HCT116 (cell line): ENCODE results near the gene NSUN2. TPM values are rescaled to one million over a fixed set of nuclear protein-coding genes. Genes with fewer than 3 reads are reported as not detected.

Source experiments
- ATAC-seq: fragments of 200-7000 bp; cut with Tn5 transposase; 2 replicates; pipeline ENCODE4 v1.9.1; 2020; ENCODE audit warnings: mild to moderate bottlenecking, moderate library complexity
- BruUV-seq: library from RNA; stranded (reverse); fragments of 400-500 nt; replicated peaks from 2 replicates; lab custom pipeline; 2021; lab: Mats Ljungman, UMichigan
- CTCF ChIA-PET: fragments of 300-600 bp; sonication (Branson Sonifier 250); formaldehyde crosslinking; loops from one replicate; lab custom pipeline; 2021; ENCODE audit warnings: antibody characterized with exemption; lab: Charles Lee
- POLR2A ChIA-PET: fragments of 300-600, 350-600 bp; sonication (Branson Sonifier 250); formaldehyde crosslinking; loops from one replicate; lab custom pipeline; 2021; ENCODE audit warnings: antibody characterized with exemption; lab: Charles Lee
- RAD21 ChIA-PET, 2 experiments: fragments of 300-600 bp; sonication (Branson Sonifier 250); formaldehyde crosslinking; loops; one replicate each; lab custom pipeline; 2023; ENCODE audit warnings: low total read pairs in 2 of 2; ENCODE audit not compliant: uncharacterized antibody in 2 of 2, unreplicated experiment in 2 of 2, low non-redundant PET in 1 of 2; lab: Charles Lee
- DNase-seq: peaks from one replicate; pipeline ENCODE4 v3.0.0-alpha.2; 2010; ENCODE audit warnings: low read depth, low spot score
- H2AFZ ChIP-seq: fragments of 200-600 bp; shearing (Covaris generic), sonication (generic); 2 replicates; pipeline ENCODE4 v1.6.1; 2017; ENCODE audit warnings: low read depth, mixed run types, mixed read lengths, antibody characterized with exemption, low read length; ENCODE audit not compliant: poor library complexity, severe bottlenecking
- H3K27ac ChIP-seq: 2 replicates; pipeline ENCODE4 v1.5.1; 2012; ENCODE audit warnings: low read depth, low read length
- H3K27me3 ChIP-seq: fragments of 200-600 bp; sonication (generic); 2 replicates; pipeline ENCODE4 v1.6.1; 2016; ENCODE audit warnings: mixed run types, low read length, mixed read lengths; ENCODE audit not compliant: insufficient read depth
- H3K36me3 ChIP-seq, 2 experiments: fragments of 200-500 bp in 1 of 2; fragments of 200-600 bp in 1 of 2; sonication (Bioruptor generic) in 1 of 2; sonication (generic) in 1 of 2; 2 replicates each; pipeline versions ENCODE4 v1.5.1 to v1.6.1; 2014 to 2016; ENCODE audit warnings: low read length in 2 of 2, inconsistent platforms in 1 of 2, mixed read lengths in 1 of 2, mixed run types in 1 of 2; ENCODE audit not compliant: insufficient read depth in 2 of 2, control insufficient read depth in 1 of 2
- H3K4me1 ChIP-seq, 2 experiments: fragments of 200-600 bp in 1 of 2; sonication (generic) in 1 of 2; 2 replicates each; pipeline versions ENCODE4 v1.5.1 to v1.6.1; 2012 to 2017; ENCODE audit warnings: low read length in 2 of 2, inconsistent platforms in 1 of 2, mild to moderate bottlenecking in 1 of 2, mixed read lengths in 1 of 2, mixed run types in 1 of 2, moderate library complexity in 1 of 2; ENCODE audit not compliant: insufficient read depth in 2 of 2, control insufficient read depth in 1 of 2
- H3K4me2 ChIP-seq: fragments of 200-600 bp; sonication (generic); 2 replicates; pipeline ENCODE4 v1.6.1; 2017; ENCODE audit warnings: mixed run types, low read length, mixed read lengths
- H3K4me3 ChIP-seq, 2 experiments: fragments of 200-600 bp in 1 of 2; sonication (generic) in 1 of 2; replicated peaks in 1 of 2; 2 replicates each; pipeline ENCODE4 v1.5.1; 2011 to 2016; ENCODE audit warnings: low read length in 2 of 2, control low read depth in 1 of 2, low read depth in 1 of 2, mild to moderate bottlenecking in 1 of 2, mixed read lengths in 1 of 2, mixed run types in 1 of 2
- H3K79me2 ChIP-seq: fragments of 200-600 bp; sonication (generic); 2 replicates; pipeline ENCODE4 v1.6.1; 2017; ENCODE audit warnings: mild to moderate bottlenecking, mixed run types, low read length, moderate library complexity, mixed read lengths; ENCODE audit not compliant: insufficient read depth
- H3K9ac ChIP-seq: fragments of 200-600 bp; sonication (generic); 2 replicates; pipeline ENCODE4 v1.6.1; 2016; ENCODE audit warnings: low read length, mixed read lengths
- H3K9me2 ChIP-seq: fragments of 200-600 bp; sonication (generic), shearing (Covaris generic); 2 replicates; pipeline ENCODE4 v1.6.1; 2017; ENCODE audit warnings: mixed run types, mild to moderate bottlenecking, moderate library complexity; ENCODE audit not compliant: insufficient read depth
- H3K9me3 ChIP-seq, 2 experiments: fragments of 200-500 bp in 1 of 2; fragments of 200-600 bp in 1 of 2; sonication (Bioruptor generic) in 1 of 2; sonication (generic) in 1 of 2; 2 replicates each; pipeline ENCODE4 v1.6.1; 2014 to 2017; ENCODE audit warnings: low read length in 2 of 2, mixed read lengths in 2 of 2, inconsistent platforms in 1 of 2, low read depth in 1 of 2, mild to moderate bottlenecking in 1 of 2, mixed run types in 1 of 2, moderate library complexity in 1 of 2; ENCODE audit not compliant: control insufficient read depth in 1 of 2, insufficient read depth in 1 of 2
- H4K20me1 ChIP-seq: fragments of 200-600 bp; sonication (generic), shearing (Covaris generic); 2 replicates; pipeline ENCODE4 v1.6.1; 2017; ENCODE audit warnings: mixed run types, mild to moderate bottlenecking, moderate library complexity; ENCODE audit not compliant: insufficient read depth
- ATF3 ChIP-seq: IDR thresholded peaks from 2 replicates; pipeline ENCODE4 v1.6.1; 2012
- CEBPB ChIP-seq: IDR thresholded peaks from 2 replicates; pipeline ENCODE4 v1.6.1; 2012; ENCODE audit warnings: low read depth
- CTCF ChIP-seq, 3 experiments: fragments of 200-600 bp in 1 of 3; sonication (generic) in 1 of 3; IDR thresholded peaks in 2 of 3; conservative IDR thresholded peaks in 1 of 3; 2 replicates each; pipeline ENCODE4 v1.5.1; 2012 to 2017; ENCODE audit warnings: low read depth in 2 of 3, low read length in 2 of 3, antibody characterized with exemption in 1 of 3, borderline replicate concordance in 1 of 3, control low read depth in 1 of 3, mild to moderate bottlenecking in 1 of 3, mixed read lengths in 1 of 3, mixed run types in 1 of 3, moderate library complexity in 1 of 3; ENCODE audit not compliant: insufficient read depth in 1 of 3
- ELF1 ChIP-seq: IDR thresholded peaks from 2 replicates; pipeline ENCODE4 v1.6.1; 2012; ENCODE audit warnings: low read depth, borderline replicate concordance
- EZH2 ChIP-seq: fragments of 200-600 bp; sonication (generic); IDR thresholded peaks from 2 replicates; pipeline ENCODE4 v1.6.1; 2017; ENCODE audit warnings: antibody characterized with exemption, mixed run types
- EZH2phosphoT487 ChIP-seq: fragments of 200-600 bp; IDR thresholded peaks from 2 replicates; pipeline ENCODE4 v1.6.1; 2018; ENCODE audit warnings: antibody characterized with exemption, borderline replicate concordance
- FOSL1 ChIP-seq: IDR thresholded peaks from 2 replicates; pipeline ENCODE4 v1.6.1; 2012; ENCODE audit warnings: low read depth
- POLR2A ChIP-seq: IDR thresholded peaks from 2 replicates; pipeline ENCODE4 v1.7.0; 2011; ENCODE audit warnings: borderline replicate concordance; ENCODE audit not compliant: insufficient read depth, insufficient read length; ENCODE audit errors: extremely low read depth
- RAD21 ChIP-seq: IDR thresholded peaks from 2 replicates; pipeline ENCODE4 v1.6.1; 2012; ENCODE audit warnings: low read depth, mild to moderate bottlenecking
- REST ChIP-seq: IDR thresholded peaks from 2 replicates; pipeline ENCODE4 v1.6.1; 2012; ENCODE audit warnings: low read depth
- SIN3A ChIP-seq: IDR thresholded peaks from 2 replicates; pipeline ENCODE4 v1.6.1; 2012; ENCODE audit warnings: low read depth
- SP1 ChIP-seq: IDR thresholded peaks from 2 replicates; pipeline ENCODE4 v1.6.1; 2012; ENCODE audit warnings: low read depth
- TCF7L2 ChIP-seq: IDR thresholded peaks from 2 replicates; pipeline ENCODE4 v1.7.0; 2011; ENCODE audit warnings: borderline replicate concordance, inconsistent platforms; ENCODE audit not compliant: insufficient read depth, insufficient read length; ENCODE audit errors: extremely low read depth
- YY1 ChIP-seq: IDR thresholded peaks from 2 replicates; pipeline ENCODE4 v1.6.1; 2011; ENCODE audit warnings: low read length, low read depth, moderate library complexity, mild to moderate bottlenecking; ENCODE audit not compliant: insufficient replicate concordance; ENCODE audit errors: extremely low read depth
- ZFX ChIP-seq: fragments of 450-650 bp; IDR thresholded peaks from 2 replicates; pipeline ENCODE4 v1.6.1; 2017
- intact Hi-C: fragments of 100-400 bp; cut with micrococcal nuclease; formaldehyde crosslinking; loops from 2 replicates; pipeline ENCODE4 v1.10.0; 2022
- total RNA-seq: library from RNA; stranded (reverse); gene quantifications from one replicate; pipeline ENCODE4 v1.2.1, GENCODE V29; 2021; ENCODE audit not compliant: unreplicated experiment
- TF ChIP-seq, protein P1 (sequence below): IDR thresholded peaks from 2 replicates; pipeline ENCODE4 v1.6.1; 2012

Gene NSUN2
- total RNA-seq, 1 experiment from 2014 or later, result 101 TPM

GRCh38 chr5:6680922-6681321 is 48.1 kb upstream of the NSUN2 start (continued):
- TF ChIP-seq ATF3 (no peak), CEBPB (no peak), TCF7L2 (no peak), FOSL1 (no peak), ZFX (no peak), EZH2 (no peak)
- TF ChIP-seq, all 23 proteins: peak for 0

GRCh38 chr5:6678385-6678784 is 45.5 kb upstream of the NSUN2 start:
- no peak overlapping the region for H3K4me2 ChIP-seq
- H3K27me3 ChIP-seq, result no peaks in the 10 kb centered on the region
- H3K79me2 ChIP-seq, result no peaks in the 10 kb centered on the region
- H3K9me3 ChIP-seq, result no peaks in the 10 kb centered on the region
- ATAC-seq (no peak), DNase-seq (no peak)
- H3K27ac ChIP-seq, result no peak overlapping the region
- H3K36me3 ChIP-seq, result 0 out of 4 replicates have a peak, but pooled peaks cover 0 to 3% of the 10 kb centered on the region in 2 experiments
- BruUV-seq, result no TSS peak
- intact Hi-C loops, result no loop called here
- ChIA-PET RAD21 (no interaction called here), CTCF (no interaction called here), POLR2A (no interaction called here)
- no peaks in the 10 kb centered on the region for H3K9me2 ChIP-seq
- H3K4me1 ChIP-seq, result peaks cover 0 to 13% of the 10 kb centered on the region in 2 experiments; a peak in 2 of 4 replicates
- TF ChIP-seq SP1, result no peak
- TF ChIP-seq POLR2A, result no peak
- no peak for TF ChIP-seq FOSL1
- no peak for TF ChIP-seq EZH2phosphoT487
- TF ChIP-seq RAD21, result no peak
- TF ChIP-seq CTCF (IDR thresholded peaks at IDR 0.05 in 2 of 3, conservative IDR thresholded peaks at IDR 0.05 in 1 of 3; ENCODE audit: borderline replicate concordance in 1 of 3, insufficient read depth in 1 of 3, low read depth in 2 of 3, low read length in 2 of 3), result no peak
- TF ChIP-seq REST, result no peak
- TF ChIP-seq, protein P1, sequence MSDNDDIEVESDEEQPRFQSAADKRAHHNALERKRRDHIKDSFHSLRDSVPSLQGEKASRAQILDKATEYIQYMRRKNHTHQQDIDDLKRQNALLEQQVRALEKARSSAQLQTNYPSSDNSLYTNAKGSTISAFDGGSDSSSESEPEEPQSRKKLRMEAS, result no peak
- TF ChIP-seq ELF1, result no peak
- no peak for TF ChIP-seq ATF3
- no peak for TF ChIP-seq SIN3A
- no peak for TF ChIP-seq ZFX
- TF ChIP-seq CEBPB, result no peak
- TF ChIP-seq YY1, result no peak
- H3K9ac ChIP-seq, result no peak overlapping the region
- H4K20me1 ChIP-seq, result no peaks in the 10 kb centered on the region
- H2AFZ ChIP-seq, result no peak overlapping the region
- no peak overlapping the region for H3K4me3 ChIP-seq
